Regular cardiac myocyte (primary cell): ENCODE data around the gene DPH5. TPM values are rescaled to one million over a fixed set of nuclear protein-coding genes. Genes with fewer than 3 reads are reported as not detected.

ENCODE experiments used
- total RNA-seq: library from RNA; depleted of rRNA; stranded (reverse); fragments of >200 nt; gene quantifications from 2 replicates; pipeline ENCODE4 v1.2.3, GENCODE V29; 2014

The DPH5 gene
- total RNA-seq: 31.9 and 38.0 TPM in 2 replicates

GRCh38 chr1:101025657-101026429, at the start of gene DPH5:
Gene DPH5 (minus strand): TSS chr1:101025784. CDS start chr1:101025443, 341 bp downstream.

Other genes with a start within 250 kb of the DPH5 start
- 28.8 and 36.8 TPM in 2 replicates for gene EXTL2, start 130.9 kb downstream of the DPH5 start, total RNA-seq
- 34.7 and 41.0 TPM in 2 replicates for gene SLC30A7, start 129.7 kb downstream of the DPH5 start, total RNA-seq
- 3.1 and 23.6 TPM in 2 replicates for gene S1PR1, start 211.2 kb upstream of the DPH5 start, total RNA-seq